Left ventricle myocardium inferior (tissue), 1 donor: Measurements from ENCODE around the gene ODAD3. TPM values are rescaled to one million over a fixed set of nuclear protein-coding genes. Genes with fewer than 3 reads are reported as not detected.

ENCODE experiments used
- DNase-seq: peaks from one replicate; pipeline ENCODE4 v3.0.0-alpha.2; 2020
- H3K27ac ChIP-seq: fragments of 200-600 bp; replicated peaks from 2 replicates; pipeline ENCODE4 v1.8.0; 2021
- H3K27me3 ChIP-seq: fragments of 200-600 bp; 2 replicates; pipeline ENCODE4 v1.8.0; 2021; ENCODE audit warnings: low read depth
- H3K36me3 ChIP-seq: fragments of 200-600 bp; 2 replicates; pipeline ENCODE4 v1.8.0; 2021
- H3K4me1 ChIP-seq: fragments of 200-600 bp; 2 replicates; pipeline ENCODE4 v1.8.0; 2021
- H3K4me3 ChIP-seq: fragments of 200-600 bp; 2 replicates; pipeline ENCODE4 v1.8.0; 2021; ENCODE audit warnings: mild to moderate bottlenecking, moderate library complexity
- H3K9me3 ChIP-seq: fragments of 200-600 bp; replicated peaks from 2 replicates; pipeline ENCODE4 v1.8.0; 2021
- intact Hi-C: fragments of 100-400 bp; cut with micrococcal nuclease; formaldehyde crosslinking; loops from one replicate; pipeline ENCODE4 v1.11.0; 2022
- total RNA-seq: library from RNA; stranded (reverse); fragmentation: NEBNext Ultra II Directional; extraction: Animal tissue kit (Norgen Biotek cat#: 25700); gene quantifications from one replicate; pipeline ENCODE4 v1.2.1, GENCODE V29; 2021
- TF ChIP-seq, protein P1 (sequence below): fragments of 200-600 bp; IDR thresholded peaks from 2 replicates; pipeline ENCODE4 v1.8.0; 2021; ENCODE audit warnings: antibody characterized with exemption, mild to moderate bottlenecking, borderline replicate concordance
- donor health status: DM: no; HTN: yes; CAD: no; lungs with severe emphysema.

Gene ODAD3
- total RNA-seq, 1 donor from 2014 or later = 0.77 TPM

DNA sequence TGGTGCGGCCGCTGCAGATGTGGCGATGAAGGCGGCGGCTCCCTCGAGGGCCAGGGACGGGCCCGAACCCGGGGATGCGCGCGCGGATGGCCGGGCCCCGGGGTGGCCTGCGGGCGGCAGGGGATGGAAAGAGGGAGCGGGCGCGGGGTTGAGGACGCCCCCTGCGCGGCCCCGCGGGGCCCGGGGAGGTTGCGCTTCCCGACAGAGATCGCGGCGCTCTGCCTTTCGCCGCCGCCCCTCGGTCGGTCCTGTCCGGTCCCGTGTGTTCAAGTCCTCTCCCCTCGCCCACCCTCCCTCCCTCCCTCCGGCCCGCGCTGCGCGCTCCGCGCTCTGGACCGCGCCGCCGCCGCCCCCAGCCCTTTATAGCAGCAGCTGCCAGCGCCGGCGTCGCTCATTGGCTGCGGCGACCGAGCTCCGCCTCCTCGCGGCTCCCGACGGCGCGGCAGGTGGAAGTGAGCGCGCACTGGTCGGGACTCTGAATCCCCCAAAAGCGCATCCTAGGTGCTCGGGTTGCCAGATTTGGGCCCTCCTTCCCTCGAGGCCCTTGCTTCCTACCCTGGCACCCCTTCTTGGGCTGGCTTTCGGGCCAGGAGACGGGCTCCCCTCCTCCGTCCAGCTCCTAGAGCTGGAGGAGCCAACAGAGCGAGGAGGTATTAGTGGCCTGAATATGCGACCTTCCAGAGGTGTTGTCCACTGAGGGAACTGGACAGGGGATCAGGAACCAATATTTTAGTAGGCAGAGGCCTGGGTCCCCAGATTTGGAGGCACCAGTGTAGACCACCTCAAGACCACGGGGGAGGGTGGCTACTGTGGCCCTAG is 46.0 kb upstream of the ODAD3 start, which contains the start of gene ELAVL3:
Gene ELAVL3 (minus strand): TSS at position 332 of the 819 bp plus-strand sequence. CDS start 438 bp downstream, outside the sequence.
- Histone ChIP-seq H3K4me3 (peak within 1 kb of the TSS; percentile 62), H3K27ac (peak within 1 kb of the TSS; percentile 12), H3K9me3 (no peaks in the 10 kb centered on the region), H3K36me3 (peaks cover 8% of the 10 kb centered on the region), H3K4me1 (peaks cover 44% of the 10 kb centered on the region), H3K27me3 (peaks cover 74% of the 10 kb centered on the region)
- DNase-seq = no peak
- TF ChIP-seq, protein P1, sequence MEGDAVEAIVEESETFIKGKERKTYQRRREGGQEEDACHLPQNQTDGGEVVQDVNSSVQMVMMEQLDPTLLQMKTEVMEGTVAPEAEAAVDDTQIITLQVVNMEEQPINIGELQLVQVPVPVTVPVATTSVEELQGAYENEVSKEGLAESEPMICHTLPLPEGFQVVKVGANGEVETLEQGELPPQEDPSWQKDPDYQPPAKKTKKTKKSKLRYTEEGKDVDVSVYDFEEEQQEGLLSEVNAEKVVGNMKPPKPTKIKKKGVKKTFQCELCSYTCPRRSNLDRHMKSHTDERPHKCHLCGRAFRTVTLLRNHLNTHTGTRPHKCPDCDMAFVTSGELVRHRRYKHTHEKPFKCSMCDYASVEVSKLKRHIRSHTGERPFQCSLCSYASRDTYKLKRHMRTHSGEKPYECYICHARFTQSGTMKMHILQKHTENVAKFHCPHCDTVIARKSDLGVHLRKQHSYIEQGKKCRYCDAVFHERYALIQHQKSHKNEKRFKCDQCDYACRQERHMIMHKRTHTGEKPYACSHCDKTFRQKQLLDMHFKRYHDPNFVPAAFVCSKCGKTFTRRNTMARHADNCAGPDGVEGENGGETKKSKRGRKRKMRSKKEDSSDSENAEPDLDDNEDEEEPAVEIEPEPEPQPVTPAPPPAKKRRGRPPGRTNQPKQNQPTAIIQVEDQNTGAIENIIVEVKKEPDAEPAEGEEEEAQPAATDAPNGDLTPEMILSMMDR = peak; percentile 15
- intact Hi-C loops = no loop called here

DNA sequence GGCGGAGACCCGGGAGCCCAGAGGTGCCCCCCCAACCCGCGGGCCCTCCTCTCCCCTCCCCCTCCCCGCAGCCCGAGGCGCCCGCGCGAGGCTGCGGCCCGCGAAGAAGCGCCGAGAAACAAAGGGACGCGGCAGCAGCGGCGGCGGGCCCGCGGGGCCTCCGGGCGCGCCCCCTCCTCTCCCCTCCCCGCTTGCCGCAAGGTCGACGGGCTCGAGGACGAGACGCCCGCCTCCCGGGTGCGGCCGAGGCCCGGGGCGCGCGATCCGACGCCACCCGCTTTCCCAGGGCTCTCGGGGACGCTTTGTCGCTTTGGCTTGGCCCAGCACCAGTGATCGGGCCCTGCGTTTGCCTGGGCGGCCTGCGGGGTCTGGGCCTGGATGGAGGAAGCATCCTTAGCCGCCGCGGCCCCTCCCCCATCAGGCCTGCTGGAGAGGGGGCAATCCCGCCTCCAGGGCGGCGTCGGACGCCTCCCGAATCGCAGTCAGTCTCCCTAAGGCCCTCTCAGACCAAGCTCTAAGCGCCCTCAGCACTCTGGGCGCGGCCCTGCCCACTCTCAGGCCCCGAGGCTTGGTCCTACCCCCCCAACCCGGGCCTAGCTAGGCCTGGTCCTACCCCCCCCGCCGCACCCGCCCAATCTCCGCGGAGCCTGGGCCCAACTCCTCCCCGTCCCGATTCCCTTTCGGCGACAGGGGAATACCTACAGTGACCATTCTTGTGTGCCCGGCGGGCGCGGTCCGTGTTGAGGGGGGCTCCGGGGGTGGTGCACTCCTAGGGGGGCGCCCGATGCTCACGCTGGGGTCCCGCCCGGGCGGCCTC is 45.2 kb upstream of the ODAD3 start:
- no peak for DNase-seq
- Histone ChIP-seq H3K27ac (peak overlapping the region; percentile 12), H3K27me3 (peaks cover 70% of the 10 kb centered on the region), H3K36me3 (peaks cover 8% of the 10 kb centered on the region), H3K9me3 (no peaks in the 10 kb centered on the region), H3K4me1 (peaks cover 44% of the 10 kb centered on the region), H3K4me3 (peak overlapping the region; percentile 58)
- TF ChIP-seq, protein P1 = no peak
- intact Hi-C loops = no loop called here

DNA sequence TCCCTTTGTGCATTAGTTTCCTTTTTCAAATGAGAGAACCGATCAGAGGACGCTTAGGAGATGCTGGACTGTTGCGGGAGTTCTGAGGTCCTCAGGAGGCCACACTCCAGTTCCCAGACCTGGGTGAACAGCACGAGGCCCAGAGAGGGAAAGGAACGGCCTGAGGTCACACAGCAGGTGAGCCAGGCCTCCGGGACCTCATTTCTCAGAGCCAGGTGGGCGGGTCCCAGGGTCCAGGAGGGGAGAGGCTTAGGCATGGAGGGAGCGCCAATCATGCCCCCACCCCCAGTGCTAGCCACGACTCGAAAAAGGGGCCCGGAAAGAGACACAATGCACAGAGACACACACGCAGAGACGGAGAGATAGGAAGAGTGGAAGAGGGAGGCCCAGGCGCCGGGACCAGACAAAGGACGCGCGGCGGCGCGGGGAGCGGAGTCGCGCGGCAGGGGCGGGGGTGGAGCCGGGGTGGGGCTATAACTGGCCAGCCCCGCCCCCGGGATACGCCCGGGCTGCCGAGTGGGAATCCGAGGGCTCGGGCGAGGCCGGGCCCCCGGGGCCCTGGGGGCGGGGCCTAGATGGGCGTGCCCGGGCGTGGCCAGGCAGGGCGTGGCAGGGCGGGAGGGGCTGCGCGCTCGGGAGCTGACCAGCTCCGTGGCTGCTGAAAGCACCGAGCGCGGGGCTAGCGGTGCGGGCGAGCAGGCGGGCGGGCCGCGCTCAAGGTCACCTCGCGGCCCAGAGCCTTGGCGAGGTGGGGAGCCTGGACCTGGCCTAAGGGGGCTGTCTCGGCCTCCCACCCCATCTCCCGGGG is 44.4 kb upstream of the ODAD3 start:
- Histone ChIP-seq H3K9me3 (no peaks in the 10 kb centered on the region), H3K27ac (peak overlapping the region; percentile 12), H3K4me3 (peak overlapping the region; percentile 58), H3K27me3 (peaks cover 61% of the 10 kb centered on the region), H3K36me3 (peaks cover 8% of the 10 kb centered on the region), H3K4me1 (peaks cover 44% of the 10 kb centered on the region)
- DNase-seq = peak; percentile 34
- TF ChIP-seq, protein P1 = no peak
- intact Hi-C loops = no loop called here

DNA sequence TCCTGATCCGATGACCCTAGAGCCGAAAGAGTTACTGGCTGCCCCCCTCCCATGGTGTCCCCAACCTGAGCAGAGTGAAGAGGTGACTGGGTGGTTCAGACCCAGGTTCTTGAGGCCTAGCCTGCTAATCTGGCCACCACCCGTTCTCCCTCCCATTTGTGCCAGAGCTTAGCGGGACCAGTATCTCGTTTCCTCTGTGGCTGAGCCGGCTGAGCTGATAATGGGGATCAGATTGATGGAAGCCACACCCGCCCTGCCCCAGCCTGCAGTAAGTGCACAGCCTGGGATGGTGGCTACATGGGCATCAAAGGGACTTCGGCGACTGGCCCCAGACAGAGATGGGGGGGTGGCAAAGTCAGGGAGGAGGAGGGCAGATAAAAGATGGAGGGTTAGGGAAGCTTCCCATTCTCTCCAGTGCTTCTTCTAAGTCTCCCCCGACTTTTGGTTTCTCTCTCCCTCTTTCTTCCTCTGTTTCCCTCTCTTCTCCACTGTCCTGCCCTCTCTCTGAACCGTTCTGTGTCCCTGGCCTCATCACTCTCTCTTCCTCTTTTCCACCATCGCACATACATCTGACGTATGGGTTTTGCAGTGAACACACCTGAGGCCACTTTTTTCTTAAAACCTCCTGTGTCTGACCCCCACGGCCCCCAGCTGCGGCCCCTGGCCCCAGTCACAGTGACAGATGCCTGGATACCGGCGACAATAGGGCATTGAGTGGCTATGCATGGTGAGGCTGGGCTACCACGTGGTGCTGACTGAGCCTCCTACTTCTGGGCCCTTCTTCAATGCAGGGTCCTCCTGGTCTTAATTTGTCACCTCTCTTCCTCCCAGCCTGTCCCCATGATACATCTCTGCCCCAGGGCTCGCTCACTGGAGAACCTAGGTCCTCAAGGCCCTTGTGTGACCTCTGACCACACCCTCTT is 43.5 kb upstream of the ODAD3 start:
- Histone ChIP-seq H3K27me3 (peaks cover 53% of the 10 kb centered on the region), H3K36me3 (peaks cover 3% of the 10 kb centered on the region), H3K4me3 (no peak overlapping the region), H3K27ac (no peak overlapping the region), H3K9me3 (no peaks in the 10 kb centered on the region), H3K4me1 (peaks cover 44% of the 10 kb centered on the region)
- no peak for DNase-seq
- intact Hi-C loops = no loop called here
- TF ChIP-seq, protein P1 = no peak
